ENCODE measurements around the gene CHD9. TPM values are rescaled to one million over a fixed set of nuclear protein-coding genes. Genes with fewer than 3 reads are reported as not detected.

The CHD9 gene
- polyA plus RNA-seq, 1 donor from 2014 or later = 69.3 TPM

GRCh38 chr16:53034306-53034705, 20.5 kb upstream of the CHD9 start:
- no peak overlapping the region for H3K4me2 ChIP-seq (ENCODE audit: low read length)
- no peaks in the 10 kb centered on the region for H3K9me2 ChIP-seq (ENCODE audit: insufficient read depth, low read length)
- H2AFZ ChIP-seq (ENCODE audit: low read depth, low read length) = no peak overlapping the region
- no peak overlapping the region for H3K9ac ChIP-seq (ENCODE audit: low read length)
- H3F3A ChIP-seq (ENCODE audit: insufficient read depth, low read length, poor library complexity, severe bottlenecking) = no peaks in the 10 kb centered on the region
- H3K27me3 ChIP-seq (ENCODE audit: insufficient read depth, low read depth, low read length) = no peaks in the 10 kb centered on the region
- H3K4me3 ChIP-seq (ENCODE audit: low read length) = no peak overlapping the region
- H3K9me3 ChIP-seq (ENCODE audit: low read length) = no peaks in the 10 kb centered on the region
- H3K79me2 ChIP-seq (replicated peaks; ENCODE audit: insufficient read depth, low read length) = no peaks in the 10 kb centered on the region
- H3K27ac ChIP-seq (ENCODE audit: low read length) = no peak overlapping the region
- H3K36me3 ChIP-seq (ENCODE audit: insufficient read depth, low read length) = no peaks in the 10 kb centered on the region
- no peaks in the 10 kb centered on the region for H4K20me1 ChIP-seq (ENCODE audit: insufficient read depth)
- no peak for TF ChIP-seq TAF1 (IDR thresholded peaks at IDR 0.05; ENCODE audit: low read depth)
- TF ChIP-seq CTCF (IDR thresholded peaks at IDR 0.05; ENCODE audit: poor library complexity, severe bottlenecking) = no peak
- TF ChIP-seq POLR2AphosphoS5 (IDR thresholded peaks at IDR 0.05) = no peak
- no peak for TF ChIP-seq RAD21 (conservative IDR thresholded peaks at IDR 0.05)
- TF ChIP-seq MXI1 (conservative IDR thresholded peaks at IDR 0.05; ENCODE audit: poor library complexity, severe bottlenecking) = no peak

DNA sequence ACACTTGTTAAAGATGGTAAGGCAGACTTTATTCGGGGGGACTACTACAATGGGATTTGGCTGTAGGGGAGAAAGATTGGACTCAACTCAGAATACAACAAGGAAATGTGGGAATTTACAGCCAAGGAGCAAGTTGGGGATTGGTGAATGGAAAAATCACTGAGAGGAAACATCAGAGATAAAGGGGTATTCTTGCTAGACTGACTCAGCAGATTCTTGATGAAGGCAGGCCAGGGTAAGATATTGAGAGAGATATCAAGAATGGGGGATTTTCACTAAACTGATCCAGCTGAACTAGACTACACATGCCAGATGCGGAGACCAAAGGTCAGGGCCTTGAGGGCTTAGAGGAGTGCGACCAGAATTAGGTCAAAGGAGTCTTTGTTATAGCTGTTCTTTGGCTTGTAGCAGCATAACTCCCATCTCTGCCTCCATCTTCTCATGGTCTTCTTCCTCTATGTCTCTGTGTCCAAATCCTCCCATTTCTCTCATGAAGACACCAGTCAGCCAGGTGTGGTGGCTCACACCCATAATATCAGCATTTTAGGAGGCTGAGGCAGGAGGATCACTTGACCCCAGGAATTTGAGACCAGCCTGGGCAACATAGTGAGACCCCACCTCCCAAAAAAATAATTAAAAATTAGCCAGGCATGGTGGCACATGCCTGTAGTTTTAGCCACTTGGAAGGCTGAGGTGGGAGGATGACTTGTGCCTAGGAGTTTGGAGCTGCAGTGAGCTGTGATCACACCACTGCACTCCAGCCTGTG, 19.4 kb upstream of the CHD9 start:
- no peak overlapping the region for H3K9ac ChIP-seq (ENCODE audit: low read length)
- no peak overlapping the region for H3K4me2 ChIP-seq (ENCODE audit: low read length)
- H2AFZ ChIP-seq (ENCODE audit: low read depth, low read length) = no peak overlapping the region
- no peaks in the 10 kb centered on the region for H3F3A ChIP-seq (ENCODE audit: insufficient read depth, low read length, poor library complexity, severe bottlenecking)
- no peaks in the 10 kb centered on the region for H3K79me2 ChIP-seq (replicated peaks; ENCODE audit: insufficient read depth, low read length)
- TF ChIP-seq RAD21 (conservative IDR thresholded peaks at IDR 0.05) (no peak), EZH2 (IDR thresholded peaks at IDR 0.05; ENCODE audit: borderline replicate concordance, insufficient read depth, low read length, poor library complexity, severe bottlenecking) (no peak), REST (IDR thresholded peaks at IDR 0.05; ENCODE audit: borderline replicate concordance) (no peak)
- H3K27ac ChIP-seq (ENCODE audit: low read length) = no peak overlapping the region
- H3K9me3 ChIP-seq (ENCODE audit: low read length) = no peaks in the 10 kb centered on the region
- no peaks in the 10 kb centered on the region for H3K27me3 ChIP-seq (ENCODE audit: insufficient read depth, low read depth, low read length)
- no peak overlapping the region for H3K4me3 ChIP-seq (ENCODE audit: low read length)
- no peaks in the 10 kb centered on the region for H4K20me1 ChIP-seq (ENCODE audit: insufficient read depth)
- H3K36me3 ChIP-seq (ENCODE audit: insufficient read depth, low read length) = no peaks in the 10 kb centered on the region
- no peaks in the 10 kb centered on the region for H3K9me2 ChIP-seq (ENCODE audit: insufficient read depth, low read length)

- no peaks in the 10 kb centered on the region for H3K9me3 ChIP-seq (ENCODE audit: low read length)
- no peaks in the 10 kb centered on the region for H3F3A ChIP-seq (ENCODE audit: insufficient read depth, low read length, poor library complexity, severe bottlenecking)
- no peaks in the 10 kb centered on the region for H3K36me3 ChIP-seq (ENCODE audit: insufficient read depth, low read length)
- H4K20me1 ChIP-seq (ENCODE audit: insufficient read depth) = no peaks in the 10 kb centered on the region
- TF ChIP-seq CTCF (IDR thresholded peaks at IDR 0.05; ENCODE audit: poor library complexity, severe bottlenecking) = no peak
- TF ChIP-seq SMC3 (conservative IDR thresholded peaks at IDR 0.05; ENCODE audit: poor library complexity) = no peak
- TF ChIP-seq TAF1 (IDR thresholded peaks at IDR 0.05; ENCODE audit: low read depth) = no peak
- TF ChIP-seq POLR2AphosphoS5 (IDR thresholded peaks at IDR 0.05) = no peak
- TF ChIP-seq REST (IDR thresholded peaks at IDR 0.05; ENCODE audit: borderline replicate concordance) = no peak
- TF ChIP-seq EP300 (conservative IDR thresholded peaks at IDR 0.05; ENCODE audit: poor library complexity, severe bottlenecking) = no peak
- TF ChIP-seq MXI1 (conservative IDR thresholded peaks at IDR 0.05; ENCODE audit: poor library complexity, severe bottlenecking) = no peak
- no peaks in the 10 kb centered on the region for H3K27me3 ChIP-seq (ENCODE audit: insufficient read depth, low read depth, low read length)
- no peak overlapping the region for H3K27ac ChIP-seq (ENCODE audit: low read length)
- H3K4me3 ChIP-seq (ENCODE audit: low read length) = no peak overlapping the region
- no peak overlapping the region for H2AFZ ChIP-seq (ENCODE audit: low read depth, low read length)
- no peak overlapping the region for H3K9ac ChIP-seq (ENCODE audit: low read length)
- no peak overlapping the region for H3K4me2 ChIP-seq (ENCODE audit: low read length)
- no peaks in the 10 kb centered on the region for H3K9me2 ChIP-seq (ENCODE audit: insufficient read depth, low read length)
- H3K79me2 ChIP-seq (replicated peaks; ENCODE audit: insufficient read depth, low read length) = no peaks in the 10 kb centered on the region
Measured at GRCh38 chr16:53036066-53036465, 18.7 kb upstream of the CHD9 start.

Data from neural cell (in vitro differentiated cells).